MM.1S (cell line): ENCODE measurements around the gene NAALADL1.

ENCODE experiments used
- EZH2 ChIP-seq: fragments of 300-600 bp; sonication (generic); optimal IDR thresholded peaks from 2 replicates; pipeline ENCODE3; 2017; ENCODE audit warnings: low read depth, mild to moderate bottlenecking, antibody characterized with exemption, low read length, mixed read lengths
- EZH2phosphoT487 ChIP-seq: fragments of 300-600 bp; sonication (generic); IDR thresholded peaks from 2 replicates; pipeline ENCODE4 v1.6.1; 2018; ENCODE audit warnings: antibody characterized with exemption, low read length
- TF ChIP-seq, protein P1 (sequence below): fragments of 300-600 bp; sonication (generic); IDR thresholded peaks from 2 replicates; pipeline ENCODE4 v1.5.1; 2016; ENCODE audit warnings: antibody characterized with exemption, low read length, mixed read lengths

DNA sequence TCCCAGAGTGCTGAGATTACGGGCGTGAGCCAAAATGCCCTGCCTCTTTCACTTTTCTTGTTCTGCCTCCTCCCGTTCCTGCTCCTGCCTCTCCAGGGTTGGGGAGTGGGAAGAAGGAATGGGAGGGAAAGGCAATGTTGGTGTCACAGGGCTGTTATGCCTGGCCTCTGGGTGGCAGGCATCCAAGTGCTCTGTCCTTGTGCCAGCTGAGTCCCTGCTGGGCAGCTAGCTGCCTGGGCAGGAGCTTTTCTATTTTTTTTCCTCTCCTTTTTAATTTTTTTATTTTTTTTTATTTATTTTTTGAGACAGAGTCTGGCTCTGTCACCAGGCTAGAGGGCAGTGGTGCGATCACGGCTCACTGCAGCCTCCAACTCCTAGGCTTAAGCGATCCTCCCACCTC, 21.4 kb downstream of the NAALADL1 start:
- TF ChIP-seq, protein P1, sequence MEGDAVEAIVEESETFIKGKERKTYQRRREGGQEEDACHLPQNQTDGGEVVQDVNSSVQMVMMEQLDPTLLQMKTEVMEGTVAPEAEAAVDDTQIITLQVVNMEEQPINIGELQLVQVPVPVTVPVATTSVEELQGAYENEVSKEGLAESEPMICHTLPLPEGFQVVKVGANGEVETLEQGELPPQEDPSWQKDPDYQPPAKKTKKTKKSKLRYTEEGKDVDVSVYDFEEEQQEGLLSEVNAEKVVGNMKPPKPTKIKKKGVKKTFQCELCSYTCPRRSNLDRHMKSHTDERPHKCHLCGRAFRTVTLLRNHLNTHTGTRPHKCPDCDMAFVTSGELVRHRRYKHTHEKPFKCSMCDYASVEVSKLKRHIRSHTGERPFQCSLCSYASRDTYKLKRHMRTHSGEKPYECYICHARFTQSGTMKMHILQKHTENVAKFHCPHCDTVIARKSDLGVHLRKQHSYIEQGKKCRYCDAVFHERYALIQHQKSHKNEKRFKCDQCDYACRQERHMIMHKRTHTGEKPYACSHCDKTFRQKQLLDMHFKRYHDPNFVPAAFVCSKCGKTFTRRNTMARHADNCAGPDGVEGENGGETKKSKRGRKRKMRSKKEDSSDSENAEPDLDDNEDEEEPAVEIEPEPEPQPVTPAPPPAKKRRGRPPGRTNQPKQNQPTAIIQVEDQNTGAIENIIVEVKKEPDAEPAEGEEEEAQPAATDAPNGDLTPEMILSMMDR, result no peak
- no peak for TF ChIP-seq EZH2
- no peak for TF ChIP-seq EZH2phosphoT487
